ENCODE data around the gene MSRB3. TPM values are rescaled to one million over a fixed set of nuclear protein-coding genes. Genes with fewer than 3 reads are reported as not detected.

Gene MSRB3
- total and polyA plus RNA-seq, 2 of the 8 experiments (the other 6 are each of a cell fraction or from before 2014, with no cell fraction given), result 0.32 to 1.2 TPM

DNA sequence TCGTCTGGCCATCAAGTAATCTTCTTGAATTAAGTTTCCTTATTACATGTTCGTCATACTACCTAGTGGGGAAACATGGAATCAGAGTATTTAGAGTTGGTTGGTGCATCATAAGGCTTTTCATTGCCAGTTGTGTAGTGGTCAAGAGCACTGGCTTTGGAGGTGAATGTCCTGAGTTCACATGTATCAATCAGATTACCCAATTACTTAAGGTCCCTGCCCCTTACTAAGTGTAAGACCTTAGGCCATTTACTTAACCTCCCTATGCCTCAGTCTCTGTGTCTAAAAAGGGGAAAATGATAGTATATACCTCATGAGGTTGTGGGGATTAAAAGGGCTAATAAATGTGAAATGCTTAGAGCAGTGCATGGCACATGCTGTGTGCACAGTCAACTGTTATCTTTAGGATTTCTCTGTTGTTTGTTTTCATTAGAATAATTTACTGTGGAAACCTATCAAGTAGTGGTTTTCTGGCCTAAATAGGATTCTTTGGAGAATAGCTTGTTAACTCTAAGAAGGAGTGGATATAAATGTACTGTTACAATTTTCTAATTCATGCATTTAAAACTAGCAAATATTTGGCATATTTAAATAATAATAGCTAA is 27.0 kb downstream of the MSRB3 start (continued):
- no peak for TF ChIP-seq CBX5 (IDR thresholded peaks at IDR 0.05; ENCODE audit: low read depth, low read length)
